HepG2 (cell line): ENCODE data around the gene PHF23. TPM values are rescaled to one million over a fixed set of nuclear protein-coding genes. Genes with fewer than 3 reads are reported as not detected.
A peak's percentile ranks its signal among the peaks of the same experiment; 100 is the strongest.

Experiments
- BCL6 ChIP-seq: IDR thresholded peaks from 2 replicates; pipeline ENCODE4 v1.6.1; 2016; ENCODE audit warnings: missing genetic modification reagents, missing compliant biosample characterization
- E2F5 ChIP-seq: sonication (generic); formaldehyde crosslinking; conservative IDR thresholded peaks from 2 replicates; pipeline ENCODE4 v1.4.0; 2020; ENCODE audit warnings: missing genetic modification reagents
- ETV6 ChIP-seq: sonication (generic); formaldehyde crosslinking; conservative IDR thresholded peaks from 2 replicates; pipeline ENCODE4 v1.4.0; 2020; ENCODE audit warnings: missing genetic modification reagents
- MLX ChIP-seq: IDR thresholded peaks from 2 replicates; pipeline ENCODE4 v1.6.1; 2016
- MXI1 ChIP-seq: IDR thresholded peaks from 3 replicates; pipeline ENCODE4 v1.6.1; 2012; ENCODE audit warnings: low read depth, low read length, inconsistent platforms, borderline replicate concordance
- RBM39 ChIP-seq: fragments of 200-400 bp; formaldehyde crosslinking; IDR thresholded peaks from one replicate; pipeline ENCODE4 v1.6.1; 2018; ENCODE audit warnings: antibody characterized with exemption, mild to moderate bottlenecking, low read depth, low read length; ENCODE audit not compliant: poor library complexity, severe bottlenecking
- SNAI1 ChIP-seq: sonication (generic); formaldehyde crosslinking; IDR thresholded peaks from 2 replicates; pipeline ENCODE4 v1.5.0; 2020; ENCODE audit warnings: mild to moderate bottlenecking, missing genetic modification reagents, borderline replicate concordance
- ZBTB39 ChIP-seq: sonication (generic); formaldehyde crosslinking; IDR thresholded peaks from 2 replicates; pipeline ENCODE4 v1.5.0; 2020; ENCODE audit warnings: missing genetic modification reagents
- ZFP91 ChIP-seq: sonication (generic); formaldehyde crosslinking; IDR thresholded peaks from 2 replicates; pipeline ENCODE4 v1.9.0; 2022; ENCODE audit warnings: missing genetic modification reagents, mild to moderate bottlenecking, borderline replicate concordance
- ZNF234 ChIP-seq: sonication (generic); formaldehyde crosslinking; conservative IDR thresholded peaks from 2 replicates; pipeline ENCODE4 v1.5.1; 2020; ENCODE audit warnings: mild to moderate bottlenecking, missing genetic modification reagents
- ZNF292 ChIP-seq: sonication (generic); formaldehyde crosslinking; IDR thresholded peaks from 2 replicates; pipeline ENCODE4 v1.8.1; 2022; ENCODE audit warnings: mild to moderate bottlenecking, low read depth, missing genetic modification reagents, borderline replicate concordance
- ZNF407 ChIP-seq: sonication (generic); formaldehyde crosslinking; IDR thresholded peaks from one replicate; pipeline ENCODE4 v1.5.1; 2020; ENCODE audit warnings: mild to moderate bottlenecking, missing genetic modification reagents; ENCODE audit errors: not compliant biosample characterization
- ZNF556 ChIP-seq: sonication (generic); formaldehyde crosslinking; IDR thresholded peaks from 2 replicates; pipeline ENCODE4 v1.4.0; 2020; ENCODE audit warnings: mild to moderate bottlenecking, missing genetic modification reagents, borderline replicate concordance
- polyA plus RNA-seq, 8 experiments: library from polyadenylated mRNA; depleted of rRNA in 3 of 8; stranded (reverse) in 7 of 8; unstranded in 1 of 8; fragments of >200 nt; fragmentation: Illumina TruSeq in 4 of 8; extraction: Trizol in 4 of 8; gene quantifications; 2 replicates each; pipeline versions ENCODE4 v1.2.1 to v1.2.3, GENCODE V29; 2011 to 2016; ENCODE audit warnings: low read depth in 4 of 8, missing spikeins in 1 of 8, mixed read lengths in 1 of 8; ENCODE audit not compliant: insufficient read depth in 1 of 8
- total RNA-seq, 5 experiments: library from RNA; depleted of rRNA; stranded (reverse); fragments of >200 nt; fragmentation: Illumina TruSeq; extraction: Trizol; gene quantifications; 2 replicates each; pipeline ENCODE4 v1.2.3, GENCODE V29; 2016; ENCODE audit warnings: low read depth in 1 of 5

PHF23 gene
- total and polyA plus RNA-seq, 2 of the 13 experiments (the other 11 are each of a cell fraction or from before 2014, with no cell fraction given) = 27.6 to 33.2 TPM

GRCh38 chr17:7239091-7240027 is at the start of gene PHF23 (continued):
- TF ChIP-seq MLX (CRISPR knock-in tag) = no peak
- no peak for TF ChIP-seq E2F5
- TF ChIP-seq RBM39 = peak; percentile 63
- no peak for TF ChIP-seq ZBTB39 (CRISPR knock-in tag)
- TF ChIP-seq MXI1 = peak; percentile 67; the same call in 2 of the 3 replicates
- TF ChIP-seq ZNF407 = no peak
- peak; percentile 76; the same call in 1 of the 2 replicates for TF ChIP-seq ZFP91 (CRISPR knock-in tag)
- no peak for TF ChIP-seq ETV6 (CRISPR knock-in tag)
- TF ChIP-seq BCL6 (CRISPR knock-in tag) = no peak
- no peak for TF ChIP-seq ZNF292
- TF ChIP-seq ZNF234 (CRISPR knock-in tag) = no peak
- no peak for TF ChIP-seq SNAI1 (CRISPR knock-in tag)
- TF ChIP-seq ZNF556 (CRISPR knock-in tag) = no peak; the same call in 1 of the 2 replicates
